Measurements from ENCODE around the gene FBXW10B.
"Not testable (repeated sequence)": the region's sequence is repeated elsewhere in the genome, so short reads cannot be mapped to it uniquely, and the experiment has no call there.

The FBXW10B gene

DNA sequence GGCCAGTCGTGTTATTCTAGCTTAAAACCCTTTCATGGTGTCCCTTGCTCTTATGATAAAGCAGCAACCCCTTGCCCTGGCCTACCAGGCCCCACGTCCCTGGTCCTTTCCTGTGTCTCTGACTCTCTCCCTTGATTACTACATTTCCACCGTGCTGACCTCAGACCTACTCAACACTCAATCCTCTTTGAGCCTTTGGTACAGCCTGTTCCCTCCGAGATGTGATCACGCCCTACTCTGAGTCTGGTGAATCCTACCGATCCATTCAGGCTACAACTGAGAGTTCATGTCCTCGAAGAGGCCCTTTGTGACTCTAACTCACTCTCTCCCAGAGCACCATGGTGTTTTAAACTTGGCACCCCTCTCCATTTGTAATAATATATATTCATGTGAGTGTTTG lies 10.5 kb upstream of the FBXW10B start:
- DNase-seq, result not testable (repeated sequence)

DNA sequence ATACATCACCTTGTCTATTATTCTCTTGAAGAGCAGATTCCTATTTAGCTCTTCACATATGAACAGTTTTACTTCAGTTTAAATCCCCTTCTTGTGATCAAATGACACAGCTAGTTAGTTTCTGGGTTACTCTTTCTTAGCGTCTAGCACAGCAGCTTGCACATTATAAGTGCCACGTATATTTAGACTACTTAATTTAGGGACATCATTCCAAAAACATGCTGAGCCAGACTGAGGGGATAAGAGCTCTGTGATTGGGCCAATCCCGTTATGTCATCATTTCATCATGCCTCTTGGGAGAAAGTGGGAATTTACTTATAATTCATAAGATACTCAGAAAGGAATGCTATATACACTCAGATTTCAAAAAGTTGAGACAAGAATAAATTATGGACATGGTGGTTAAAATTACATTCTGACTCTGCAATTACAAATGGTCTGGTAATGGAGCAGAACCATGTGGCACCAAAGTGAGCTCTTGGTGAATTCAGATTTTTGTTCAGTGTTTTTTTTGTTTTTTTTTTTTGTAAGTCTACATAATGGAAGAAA lies 4.2 kb upstream of the FBXW10B start:
- DNase-seq, result not testable (repeated sequence)

GRCh38 chr17:15623255-15623654 lies 3.8 kb upstream of the FBXW10B start:
- not testable (repeated sequence) for DNase-seq

- not testable (repeated sequence) for DNase-seq
These were observed 2.6 kb upstream of the FBXW10B start for GRCh38 chr17:15622124-15622523.

GRCh38 chr17:15616828-15617227 lies 2.7 kb downstream of the FBXW10B start:
- DNase-seq, result not testable (repeated sequence)

DNA sequence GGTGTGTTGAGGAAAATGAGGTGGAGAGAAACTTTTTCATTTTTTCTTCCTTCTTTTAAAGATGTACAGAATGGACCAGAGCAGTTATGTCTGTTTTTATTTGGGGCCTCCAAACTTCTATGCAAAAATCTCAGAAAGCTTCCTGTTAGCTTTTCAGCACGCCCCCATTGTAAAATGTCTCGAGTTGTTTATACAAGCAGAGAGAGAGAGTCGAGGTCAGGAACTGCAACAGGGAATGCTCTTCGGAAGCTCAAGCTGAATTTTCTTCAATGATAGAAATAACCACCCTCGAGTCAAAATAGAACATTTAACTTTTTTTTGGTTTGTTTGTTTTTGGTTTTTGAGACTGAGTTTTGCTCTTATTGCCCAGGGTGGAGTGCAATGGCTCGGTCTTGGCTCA lies 3.7 kb downstream of the FBXW10B start:
- not testable (repeated sequence) for DNase-seq

- DNase-seq, result not testable (repeated sequence)
These were observed 6.4 kb downstream of the FBXW10B start for GRCh38 chr17:15613111-15613510.

DNA sequence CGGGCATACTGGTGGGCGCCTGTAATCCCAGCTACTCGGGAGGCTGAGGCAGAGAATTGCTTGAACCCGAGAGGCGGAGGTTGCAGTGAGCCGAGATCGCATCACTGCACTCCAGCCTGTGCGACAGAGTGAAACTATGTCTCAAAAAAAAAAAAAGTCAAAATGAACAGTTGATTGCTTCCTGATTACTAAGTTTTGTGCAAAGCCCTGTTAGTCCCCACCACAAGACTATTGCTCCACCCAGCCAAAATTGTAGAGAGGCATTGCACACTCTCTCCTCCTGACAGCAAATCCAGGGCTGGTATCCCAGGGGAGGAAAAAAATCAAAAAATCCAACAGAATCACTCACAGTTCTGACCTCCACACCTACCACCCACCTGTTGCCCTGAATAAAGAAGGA lies 26.5 kb downstream of the FBXW10B start:
- DNase-seq, result not testable (repeated sequence)

DNA sequence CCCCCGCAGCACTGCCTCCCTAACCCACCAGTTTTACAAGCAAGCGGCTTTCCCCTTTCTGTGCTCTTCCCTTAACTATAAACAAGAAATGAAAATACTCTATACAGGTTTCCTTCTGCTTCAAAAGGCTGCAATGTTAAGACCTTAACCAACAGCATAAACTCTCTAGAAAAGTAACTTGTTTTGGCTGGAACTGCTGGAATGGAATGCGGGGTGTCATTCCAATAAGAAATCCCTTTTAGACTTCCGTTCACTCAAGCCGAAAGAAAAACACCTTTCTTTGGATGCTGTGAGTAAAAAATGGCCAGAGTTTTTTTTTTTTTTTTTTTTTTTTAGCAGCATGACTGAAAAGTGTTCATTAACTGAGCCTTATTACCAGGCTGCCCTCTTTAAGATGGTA lies 27.5 kb downstream of the FBXW10B start:
- not testable (repeated sequence) for DNase-seq

GRCh38 chr17:15590844-15591243 lies 28.7 kb downstream of the FBXW10B start:
- not testable (repeated sequence) for DNase-seq

DNA sequence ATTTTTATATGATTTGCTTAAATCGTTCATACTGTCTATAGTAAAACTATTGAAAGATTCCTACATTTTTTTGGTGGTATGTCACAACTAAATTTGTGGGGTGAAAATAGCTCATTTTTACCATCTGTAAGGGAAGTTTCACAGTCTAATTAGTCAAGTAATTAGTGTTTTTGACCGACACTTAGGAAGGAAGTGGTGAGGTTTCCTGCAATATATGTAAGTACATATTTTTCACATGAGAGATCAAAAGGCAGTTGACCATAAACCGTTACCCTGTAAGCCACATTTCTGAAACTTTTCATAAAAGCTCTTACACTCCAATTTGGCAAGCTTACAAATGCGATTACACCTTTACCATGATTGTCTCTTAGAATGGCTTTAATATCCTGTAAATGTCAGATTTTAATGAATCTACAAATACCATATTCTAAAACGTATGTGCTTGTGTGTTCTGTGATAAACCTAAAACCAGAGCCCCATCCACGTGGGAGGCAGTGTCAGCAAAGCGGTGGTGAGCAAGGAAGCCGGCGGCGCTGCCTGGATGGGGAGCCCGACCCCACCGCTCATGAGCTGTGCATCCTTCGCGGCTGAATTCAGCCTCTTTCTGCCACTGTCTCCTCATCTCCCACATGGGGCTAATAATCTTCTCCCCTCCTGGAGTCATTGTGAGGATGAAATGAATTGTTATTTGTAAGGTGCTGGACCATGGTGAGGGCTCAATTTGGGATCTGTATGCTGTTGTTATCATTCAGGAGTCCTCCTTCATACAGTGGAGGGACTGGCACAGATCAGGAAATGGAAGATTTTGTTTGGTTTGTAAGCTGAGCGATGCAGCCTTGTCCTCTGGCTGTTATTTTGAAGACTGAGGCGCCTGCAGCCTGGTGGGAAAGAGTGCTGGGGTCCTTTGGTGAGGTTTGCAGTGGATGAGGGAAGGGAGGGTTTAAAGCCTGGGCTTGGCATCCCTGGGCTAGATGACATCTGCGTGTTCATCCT lies 29.7 kb downstream of the FBXW10B start:
- DNase-seq, result not testable (repeated sequence)

DNA sequence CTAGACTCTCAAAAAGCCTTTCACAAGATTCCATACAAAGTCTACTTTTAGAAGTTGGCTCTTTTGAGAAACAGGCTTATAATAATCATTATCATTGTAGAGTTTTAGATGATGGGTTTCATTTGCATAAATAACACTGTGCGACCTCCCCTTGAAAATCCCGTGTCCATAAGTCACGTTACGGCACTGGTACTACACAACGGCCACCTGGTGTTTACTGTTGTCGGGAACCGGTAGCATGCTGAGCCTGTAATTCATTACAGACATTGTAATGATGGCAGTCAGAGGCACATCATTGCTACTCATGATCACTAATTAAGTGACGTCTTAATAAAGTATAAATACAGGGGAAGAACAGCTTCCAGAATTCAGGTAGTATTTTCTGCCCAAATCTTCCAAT lies 31.5 kb downstream of the FBXW10B start:
- DNase-seq, result not testable (repeated sequence)

DNA sequence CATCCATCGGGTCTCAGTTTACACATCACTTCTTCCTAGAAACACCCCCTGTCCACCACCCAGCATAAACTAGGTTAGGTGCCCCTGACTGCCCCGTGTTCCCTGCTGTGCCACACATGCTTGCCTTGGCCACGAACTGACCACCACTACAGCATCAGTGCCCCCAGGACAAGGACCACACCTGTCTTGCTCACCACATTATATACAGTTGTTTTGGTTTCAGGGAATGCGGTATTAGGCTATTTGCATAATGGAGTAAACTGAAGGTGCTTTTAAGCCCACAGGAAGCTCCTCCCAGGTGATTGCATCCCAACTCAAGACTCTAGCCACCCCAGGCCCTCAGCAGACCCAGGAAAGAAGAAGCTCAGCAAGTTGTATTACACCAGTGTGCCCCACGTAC lies 36.2 kb downstream of the FBXW10B start:
- DNase-seq, result not testable (repeated sequence)

DNA sequence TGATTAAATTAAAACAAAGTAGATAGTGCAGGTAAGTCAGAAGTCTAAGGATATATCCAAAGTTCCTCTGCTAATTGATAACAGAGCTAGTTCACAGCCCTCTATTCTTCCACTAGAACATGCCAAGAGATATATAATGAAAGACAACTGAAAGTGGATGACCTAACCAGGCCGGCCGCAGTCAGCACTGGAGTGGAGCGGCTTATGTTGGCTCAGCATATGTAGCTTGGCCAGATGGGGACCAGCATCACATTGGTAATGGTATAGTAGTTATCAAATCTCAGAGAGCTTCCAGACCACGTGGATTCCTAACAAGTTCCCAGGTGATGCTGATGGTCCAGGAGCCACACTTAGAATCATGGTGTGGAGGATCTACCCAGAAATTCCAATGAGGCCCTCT lies 38.0 kb downstream of the FBXW10B start:
- DNase-seq, result not testable (repeated sequence)

DNA sequence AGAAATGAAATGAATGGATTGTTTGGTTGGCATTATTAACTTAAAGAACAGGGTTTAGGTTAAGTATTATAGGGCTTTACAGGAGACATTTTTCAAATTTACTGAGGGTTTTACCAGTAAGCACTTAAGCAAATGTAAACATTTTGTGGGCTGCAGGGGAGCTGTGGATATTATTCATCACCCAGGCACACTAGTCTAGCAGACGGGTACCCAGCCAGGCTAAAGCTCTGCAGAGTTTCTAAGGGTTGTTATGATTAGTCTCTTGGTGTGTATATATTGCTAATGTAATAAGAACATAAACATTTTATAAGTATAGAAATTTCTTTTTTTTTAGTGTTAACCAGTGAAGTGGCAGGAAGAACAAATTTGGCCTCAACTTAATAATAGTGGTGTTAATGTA lies 42.7 kb downstream of the FBXW10B start:
- DNase-seq, result not testable (repeated sequence)

DNA sequence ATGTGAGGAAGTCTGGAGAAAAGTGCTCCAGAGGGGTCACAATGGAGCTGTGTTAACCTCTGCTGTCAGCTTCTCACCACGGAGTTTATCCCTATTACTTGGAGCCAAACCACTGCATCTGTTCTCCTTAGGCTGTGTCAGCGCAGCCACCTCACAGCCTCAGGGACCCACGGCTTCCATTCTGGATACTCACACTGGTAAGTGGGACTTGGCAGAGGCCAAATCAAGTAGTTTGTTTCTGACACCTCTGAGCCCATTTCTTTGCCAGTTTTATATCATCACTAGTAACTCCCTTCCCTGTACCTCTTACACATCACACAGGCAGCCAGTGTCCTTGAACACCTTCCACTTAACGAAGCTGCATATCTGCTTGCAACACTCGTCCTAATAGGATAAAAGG lies 44.8 kb downstream of the FBXW10B start:
- not testable (repeated sequence) for DNase-seq

GRCh38 chr17:15573870-15574269 lies 45.6 kb downstream of the FBXW10B start:
- not testable (repeated sequence) for DNase-seq

All from NCI-H446 (cell line).